T-helper 9 cell (primary cell): ENCODE data around the gene EVC2.

ENCODE experiments used
- DNase-seq: peaks from one replicate; pipeline ENCODE4 v3.0.0-alpha.2; 2020

Gene EVC2

GRCh38 chr4:5660185-5660584 lies 48.2 kb downstream of the EVC2 start:
- DNase-seq: no peak

- no peak for DNase-seq
These were observed 49.4 kb downstream of the EVC2 start for GRCh38 chr4:5658974-5659373.

- DNase-seq: no peak
These were observed 51.9 kb downstream of the EVC2 start for GRCh38 chr4:5656415-5656814.

- DNase-seq: no peak
These were observed 53.6 kb downstream of the EVC2 start for GRCh38 chr4:5654791-5655190.

- no peak for DNase-seq
These were observed 57.3 kb downstream of the EVC2 start for GRCh38 chr4:5651089-5651488.

GRCh38 chr4:5650040-5650439 lies 58.3 kb downstream of the EVC2 start:
- no peak for DNase-seq

GRCh38 chr4:5647351-5647750 lies 61.0 kb downstream of the EVC2 start:
- no peak for DNase-seq

- DNase-seq: no peak
These were observed 68.3 kb downstream of the EVC2 start for GRCh38 chr4:5640096-5640495.

- no peak for DNase-seq
These were observed 68.8 kb downstream of the EVC2 start for GRCh38 chr4:5639556-5639955.

- DNase-seq: no peak
These were observed 69.4 kb downstream of the EVC2 start for GRCh38 chr4:5638976-5639375.

- no peak for DNase-seq
These were observed 70.0 kb downstream of the EVC2 start for GRCh38 chr4:5638316-5638715.

- no peak for DNase-seq
These were observed 71.3 kb downstream of the EVC2 start for GRCh38 chr4:5636766-5637670.

GRCh38 chr4:5635826-5636195 lies 72.5 kb downstream of the EVC2 start:
- DNase-seq: no peak

- no peak for DNase-seq
These were observed 75.8 kb downstream of the EVC2 start for GRCh38 chr4:5632571-5632970.

- no peak for DNase-seq
These were observed 76.3 kb downstream of the EVC2 start for GRCh38 chr4:5632066-5632440.

- DNase-seq: no peak
These were observed 76.8 kb downstream of the EVC2 start for GRCh38 chr4:5631352-5632065.

- no peak for DNase-seq
These were observed 77.6 kb downstream of the EVC2 start for GRCh38 chr4:5630762-5631161.

- DNase-seq: no peak
These were observed 78.8 kb downstream of the EVC2 start for GRCh38 chr4:5629542-5629941.

GRCh38 chr4:5626913-5627312 lies 81.4 kb downstream of the EVC2 start:
- DNase-seq: no peak

GRCh38 chr4:5622596-5622995 lies 85.8 kb downstream of the EVC2 start:
- DNase-seq: no peak

- no peak for DNase-seq
These were observed 88.3 kb downstream of the EVC2 start for GRCh38 chr4:5619913-5620625.

- DNase-seq: no peak
These were observed 90.1 kb downstream of the EVC2 start for GRCh38 chr4:5618051-5618960.
